ENCODE data around the gene GPD1L. TPM values are rescaled to one million over a fixed set of nuclear protein-coding genes. Genes with fewer than 3 reads are reported as not detected.

The GPD1L gene
- total and polyA plus RNA-seq, 2 of the 13 experiments (the other 11 are each of a cell fraction or from before 2014, with no cell fraction given), result 4.9 to 13.7 TPM

DNA sequence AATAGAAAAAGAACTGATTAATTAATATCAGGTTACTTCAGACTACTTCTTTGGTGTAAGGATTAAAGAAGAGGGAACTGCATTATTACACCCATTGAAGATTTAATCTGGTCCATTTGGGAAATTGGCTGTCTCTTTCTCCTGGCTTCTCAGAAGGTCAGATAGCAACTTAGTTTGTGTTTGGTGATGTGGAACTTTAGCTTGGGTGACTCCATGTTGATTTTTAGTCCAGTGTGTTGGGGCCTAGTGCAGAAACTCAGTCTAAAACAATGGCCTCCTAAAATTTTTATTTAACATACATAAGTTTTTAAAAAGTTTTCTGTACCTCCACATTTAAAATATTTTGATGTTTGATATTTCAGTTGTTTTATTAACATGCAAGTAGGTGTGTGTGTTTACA lies 27.6 kb upstream of the GPD1L start (continued):
- TF ChIP-seq, protein P1, sequence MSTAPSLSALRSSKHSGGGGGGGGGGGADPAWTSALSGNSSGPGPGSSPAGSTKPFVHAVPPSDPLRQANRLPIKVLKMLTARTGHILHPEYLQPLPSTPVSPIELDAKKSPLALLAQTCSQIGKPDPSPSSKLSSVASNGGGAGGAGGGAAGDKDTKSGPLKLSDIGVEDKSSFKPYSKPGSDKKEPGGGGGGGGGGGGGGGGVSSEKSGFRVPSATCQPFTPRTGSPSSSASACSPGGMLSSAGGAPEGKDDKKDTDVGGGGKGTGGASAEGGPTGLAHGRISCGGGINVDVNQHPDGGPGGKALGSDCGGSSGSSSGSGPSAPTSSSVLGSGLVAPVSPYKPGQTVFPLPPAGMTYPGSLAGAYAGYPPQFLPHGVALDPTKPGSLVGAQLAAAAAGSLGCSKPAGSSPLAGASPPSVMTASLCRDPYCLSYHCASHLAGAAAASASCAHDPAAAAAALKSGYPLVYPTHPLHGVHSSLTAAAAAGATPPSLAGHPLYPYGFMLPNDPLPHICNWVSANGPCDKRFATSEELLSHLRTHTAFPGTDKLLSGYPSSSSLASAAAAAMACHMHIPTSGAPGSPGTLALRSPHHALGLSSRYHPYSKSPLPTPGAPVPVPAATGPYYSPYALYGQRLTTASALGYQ (CRISPR knock-in tag; IDR thresholded peaks at IDR 0.05), result no peak
- TF ChIP-seq HDAC6 (IDR thresholded peaks at IDR 0.05; ENCODE audit: low read depth, low read length) (no peak), FOXP1 (IDR thresholded peaks at IDR 0.05) (no peak), FOXP1 (CRISPR knock-in tag; IDR thresholded peaks at IDR 0.05) (no peak), HCFC1 (IDR thresholded peaks at IDR 0.05; ENCODE audit: low read depth, low read length) (no peak), ZNF850 (CRISPR knock-in tag; conservative IDR thresholded peaks at IDR 0.05) (no peak), SMYD3 (CRISPR knock-in tag; IDR thresholded peaks at IDR 0.05) (no peak), BORCS8-MEF2B (CRISPR knock-in tag; IDR thresholded peaks at IDR 0.05) (no peak)

DNA sequence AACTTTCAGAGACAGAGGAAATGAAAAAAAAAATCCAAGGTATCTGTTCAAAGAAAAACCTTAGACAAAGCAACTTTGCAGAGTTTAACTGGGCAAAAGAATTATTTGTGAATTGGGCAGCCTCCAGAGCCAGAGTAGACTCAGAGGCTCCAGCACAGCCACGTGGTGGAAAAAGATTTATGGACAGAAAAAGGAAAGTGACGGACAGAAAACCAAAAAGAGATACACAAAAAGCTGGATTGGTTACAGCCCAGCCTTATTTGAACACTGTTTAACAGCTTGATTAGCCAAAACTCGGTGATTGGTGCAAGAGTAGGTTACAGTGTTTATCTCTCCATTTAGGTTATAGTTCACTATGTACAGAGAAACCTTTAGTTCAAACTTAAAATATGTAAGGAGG lies 23.7 kb upstream of the GPD1L start:
- POLR2A ChIA-PET, result no interaction called here
- TF ChIP-seq DNMT3B (CRISPR knock-in tag; conservative IDR thresholded peaks at IDR 0.05) (no peak), ZNF589 (CRISPR knock-in tag; conservative IDR thresholded peaks at IDR 0.05) (no peak), ZSCAN22 (CRISPR knock-in tag; IDR thresholded peaks at IDR 0.05) (no peak), ZNF460 (CRISPR knock-in tag; IDR thresholded peaks at IDR 0.05; ENCODE audit: borderline replicate concordance) (no peak), FOXA3 (CRISPR knock-in tag; IDR thresholded peaks at IDR 0.05) (no peak), ETV5 (CRISPR knock-in tag; IDR thresholded peaks at IDR 0.05; ENCODE audit: borderline replicate concordance) (no peak), TRIM24 (CRISPR knock-in tag; IDR thresholded peaks at IDR 0.05) (no peak)
- TF ChIP-seq, protein P2, sequence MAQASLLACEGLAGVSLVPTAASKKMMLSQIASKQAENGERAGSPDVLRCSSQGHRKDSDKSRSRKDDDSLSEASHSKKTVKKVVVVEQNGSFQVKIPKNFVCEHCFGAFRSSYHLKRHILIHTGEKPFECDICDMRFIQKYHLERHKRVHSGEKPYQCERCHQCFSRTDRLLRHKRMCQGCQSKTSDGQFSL (CRISPR knock-in tag; IDR thresholded peaks at IDR 0.05), result no peak
- TF ChIP-seq, protein P3, sequence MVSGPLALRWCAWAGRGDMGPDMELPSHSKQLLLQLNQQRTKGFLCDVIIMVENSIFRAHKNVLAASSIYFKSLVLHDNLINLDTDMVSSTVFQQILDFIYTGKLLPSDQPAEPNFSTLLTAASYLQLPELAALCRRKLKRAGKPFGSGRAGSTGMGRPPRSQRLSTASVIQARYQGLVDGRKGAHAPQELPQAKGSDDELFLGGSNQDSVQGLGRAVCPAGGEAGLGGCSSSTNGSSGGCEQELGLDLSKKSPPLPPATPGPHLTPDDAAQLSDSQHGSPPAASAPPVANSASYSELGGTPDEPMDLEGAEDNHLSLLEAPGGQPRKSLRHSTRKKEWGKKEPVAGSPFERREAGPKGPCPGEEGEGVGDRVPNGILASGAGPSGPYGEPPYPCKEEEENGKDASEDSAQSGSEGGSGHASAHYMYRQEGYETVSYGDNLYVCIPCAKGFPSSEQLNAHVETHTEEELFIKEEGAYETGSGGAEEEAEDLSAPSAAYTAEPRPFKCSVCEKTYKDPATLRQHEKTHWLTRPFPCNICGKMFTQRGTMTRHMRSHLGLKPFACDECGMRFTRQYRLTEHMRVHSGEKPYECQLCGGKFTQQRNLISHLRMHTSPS (CRISPR knock-in tag; IDR thresholded peaks at IDR 0.05; ENCODE audit: low read depth), result no peak
- TF ChIP-seq, protein P4, sequence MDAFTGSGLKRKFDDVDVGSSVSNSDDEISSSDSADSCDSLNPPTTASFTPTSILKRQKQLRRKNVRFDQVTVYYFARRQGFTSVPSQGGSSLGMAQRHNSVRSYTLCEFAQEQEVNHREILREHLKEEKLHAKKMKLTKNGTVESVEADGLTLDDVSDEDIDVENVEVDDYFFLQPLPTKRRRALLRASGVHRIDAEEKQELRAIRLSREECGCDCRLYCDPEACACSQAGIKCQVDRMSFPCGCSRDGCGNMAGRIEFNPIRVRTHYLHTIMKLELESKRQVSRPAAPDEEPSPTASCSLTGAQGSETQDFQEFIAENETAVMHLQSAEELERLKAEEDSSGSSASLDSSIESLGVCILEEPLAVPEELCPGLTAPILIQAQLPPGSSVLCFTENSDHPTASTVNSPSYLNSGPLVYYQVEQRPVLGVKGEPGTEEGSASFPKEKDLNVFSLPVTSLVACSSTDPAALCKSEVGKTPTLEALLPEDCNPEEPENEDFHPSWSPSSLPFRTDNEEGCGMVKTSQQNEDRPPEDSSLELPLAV (CRISPR knock-in tag; conservative IDR thresholded peaks at IDR 0.05; ENCODE audit: low read depth), result no peak
- TF ChIP-seq, protein P5, sequence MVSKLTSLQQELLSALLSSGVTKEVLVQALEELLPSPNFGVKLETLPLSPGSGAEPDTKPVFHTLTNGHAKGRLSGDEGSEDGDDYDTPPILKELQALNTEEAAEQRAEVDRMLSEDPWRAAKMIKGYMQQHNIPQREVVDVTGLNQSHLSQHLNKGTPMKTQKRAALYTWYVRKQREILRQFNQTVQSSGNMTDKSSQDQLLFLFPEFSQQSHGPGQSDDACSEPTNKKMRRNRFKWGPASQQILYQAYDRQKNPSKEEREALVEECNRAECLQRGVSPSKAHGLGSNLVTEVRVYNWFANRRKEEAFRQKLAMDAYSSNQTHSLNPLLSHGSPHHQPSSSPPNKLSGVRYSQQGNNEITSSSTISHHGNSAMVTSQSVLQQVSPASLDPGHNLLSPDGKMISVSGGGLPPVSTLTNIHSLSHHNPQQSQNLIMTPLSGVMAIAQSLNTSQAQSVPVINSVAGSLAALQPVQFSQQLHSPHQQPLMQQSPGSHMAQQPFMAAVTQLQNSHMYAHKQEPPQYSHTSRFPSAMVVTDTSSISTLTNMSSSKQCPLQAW (CRISPR knock-in tag; IDR thresholded peaks at IDR 0.05), result no peak

More for the DNA sequence above, 23.7 kb upstream of the GPD1L start:
- peaks cover 0 to 3% of the 10 kb centered on the region in 2 experiments; a peak in 2 of 5 replicates for H3K27me3 ChIP-seq (ENCODE audit: control insufficient read depth in 1 of 2, insufficient read depth in 2 of 2, low read length in 2 of 2)
- FAIRE-seq (no peak), DNase-seq (ENCODE audit: low spot score) (no peak), ATAC-seq (no peak)
- H3K9ac ChIP-seq (ENCODE audit: insufficient read depth, low read depth, low read length), result no peak overlapping the region
- H3K36me3 ChIP-seq (replicated peaks in 1 of 2; ENCODE audit: control insufficient read depth in 1 of 2, insufficient read depth in 2 of 2, low read length in 2 of 2), result no peaks in the 10 kb centered on the region
- no peak overlapping the region for H2AFZ ChIP-seq (ENCODE audit: low read length)
- no peaks in the 10 kb centered on the region for H4K20me1 ChIP-seq (ENCODE audit: insufficient read depth, low read length)
- H3K79me2 ChIP-seq (ENCODE audit: insufficient read depth, low read length), result no peaks in the 10 kb centered on the region
- no TSS peak for BruUV-seq (replicated peaks)
- H3K27ac ChIP-seq (ENCODE audit: extremely low read length, insufficient read depth, low read length), result no peak overlapping the region
- in situ Hi-C loops (cut with HindIII; ENCODE audit: extremely low pct_ligation_motif_present, low pct_unique_long_range_greater_than_20kb) (no loop called here), intact Hi-C loops (cut with micrococcal nuclease; ENCODE audit: unreplicated experiment) (no loop called here)
- no peak overlapping the region for H3K4me3 ChIP-seq (replicated peaks in 1 of 3; ENCODE audit: insufficient read depth in 1 of 3, low read depth in 2 of 3, low read length in 3 of 3)
- WGBS (ENCODE audit: low lambda C conversion rate), result 3% methylated on average over 3 of the region's 3 CpGs
- H3K9me3 ChIP-seq (ENCODE audit: low read length), result no peaks in the 10 kb centered on the region
- H3K4me1 ChIP-seq (ENCODE audit: insufficient read depth, low read length), result peaks cover 20% of the 10 kb centered on the region
- 0 out of 2 replicates have a peak overlapping the region, but pooled peaks have one; percentile 19 for H3K4me2 ChIP-seq (ENCODE audit: low read depth, low read length)
- CTCF ChIA-PET (ENCODE audit: low intra/inter-chr PET ratio, low total read pairs), result no interaction called here
